Stimulated activated effector memory CD8-positive, alpha-beta T cell treated with anti-CD3 and anti-CD28 coated beads, Interleukin-12 subunit alpha, Interleukin-12 subunit beta, amount 100 ng/mL, for 72 hours (primary cell): ENCODE measurements around the gene IRF2BP1.
A peak's percentile ranks its signal among the peaks of the same experiment; 100 is the strongest.

ENCODE experiments used
- ATAC-seq: fragments of 150-1000 bp; cut with Tn5 transposase; 2 replicates; pipeline ENCODE4 v1.10.0; 2021
- DNase-seq, 2 donors: peaks; one replicate each; pipeline ENCODE4 v3.0.0; 2021 to 2022; ENCODE audit warnings: low spot score in 2 of 2
- H3K27ac Mint-ChIP-seq: one replicate; pipeline ENCODE4 v1.8.0; 2022; ENCODE audit warnings: mild to moderate bottlenecking, mixed read lengths
- H3K36me3 Mint-ChIP-seq: one replicate; pipeline ENCODE4 v1.8.0; 2022; ENCODE audit warnings: mild to moderate bottlenecking, mixed read lengths
- H3K4me1 Mint-ChIP-seq: one replicate; pipeline ENCODE4 v1.8.0; 2022; ENCODE audit warnings: mixed read lengths
- H3K4me3 Mint-ChIP-seq: one replicate; pipeline ENCODE4 v1.8.0; 2022; ENCODE audit warnings: mild to moderate bottlenecking, mixed read lengths
- H3K9me3 Mint-ChIP-seq: one replicate; pipeline ENCODE4 v1.8.0; 2022; ENCODE audit warnings: mixed read lengths

The IRF2BP1 gene

GRCh38 chr19:45885556-45886426 is at the start of gene IRF2BP1:
Gene IRF2BP1 (minus strand): TSS chr19:45886141. CDS start chr19:45885774, 367 bp downstream.
- peak; percentile 83 for ATAC-seq
- peak within 1 kb of the TSS; percentile 94 for H3K27ac Mint-ChIP-seq
- H3K4me1 Mint-ChIP-seq = peaks cover 38% of the 10 kb centered on the region
- H3K36me3 Mint-ChIP-seq = peaks cover 26% of the 10 kb centered on the region
- peak within 1 kb of the TSS; percentile 87 for H3K4me3 Mint-ChIP-seq
- peak; percentile 81 to 96 for DNase-seq
- H3K9me3 Mint-ChIP-seq = no peaks in the 10 kb centered on the region

GRCh38 chr19:45935267-45935666 is 49.3 kb upstream of the IRF2BP1 start:
- Mint-ChIP-seq H3K4me3 (no peak overlapping the region), H3K4me1 (no peaks in the 10 kb centered on the region), H3K9me3 (no peaks in the 10 kb centered on the region), H3K36me3 (no peaks in the 10 kb centered on the region), H3K27ac (no peak overlapping the region)
- DNase-seq (no peak), ATAC-seq (no peak)

- Mint-ChIP-seq H3K27ac (no peak overlapping the region), H3K9me3 (no peaks in the 10 kb centered on the region), H3K4me1 (no peaks in the 10 kb centered on the region), H3K36me3 (no peaks in the 10 kb centered on the region), H3K4me3 (no peak overlapping the region)
- DNase-seq = no peak
- ATAC-seq = no peak
Observed at GRCh38 chr19:45934551-45935230, 48.8 kb upstream of the IRF2BP1 start.

- Mint-ChIP-seq H3K27ac (no peak overlapping the region), H3K9me3 (no peaks in the 10 kb centered on the region), H3K36me3 (no peaks in the 10 kb centered on the region), H3K4me3 (no peak overlapping the region), H3K4me1 (no peaks in the 10 kb centered on the region)
- ATAC-seq = no peak
- DNase-seq = no peak
Observed at GRCh38 chr19:45933759-45934158, 47.8 kb upstream of the IRF2BP1 start.

GRCh38 chr19:45931055-45931454 is 45.1 kb upstream of the IRF2BP1 start:
- ATAC-seq = no peak
- H3K27ac Mint-ChIP-seq = no peak overlapping the region
- no peak for DNase-seq
- peaks cover 7% of the 10 kb centered on the region for H3K36me3 Mint-ChIP-seq
- no peaks in the 10 kb centered on the region for H3K9me3 Mint-ChIP-seq
- peaks cover 17% of the 10 kb centered on the region for H3K4me1 Mint-ChIP-seq
- H3K4me3 Mint-ChIP-seq = no peak overlapping the region

GRCh38 chr19:45929247-45929646 is 43.3 kb upstream of the IRF2BP1 start:
- H3K4me3 Mint-ChIP-seq = no peak overlapping the region
- H3K4me1 Mint-ChIP-seq = peaks cover 17% of the 10 kb centered on the region
- DNase-seq (no peak), ATAC-seq (no peak)
- no peak overlapping the region for H3K27ac Mint-ChIP-seq
- no peaks in the 10 kb centered on the region for H3K9me3 Mint-ChIP-seq
- H3K36me3 Mint-ChIP-seq = peaks cover 7% of the 10 kb centered on the region

GRCh38 chr19:45927565-45928261 is 41.8 kb upstream of the IRF2BP1 start:
- peaks cover 17% of the 10 kb centered on the region for H3K4me1 Mint-ChIP-seq
- DNase-seq = peak; percentile 73 to 93
- H3K4me3 Mint-ChIP-seq = peak overlapping the region; percentile 61
- H3K27ac Mint-ChIP-seq = peak overlapping the region; percentile 71
- peak; percentile 95 for ATAC-seq
- peaks cover 7% of the 10 kb centered on the region for H3K36me3 Mint-ChIP-seq
- H3K9me3 Mint-ChIP-seq = no peaks in the 10 kb centered on the region

GRCh38 chr19:45924891-45925447 is 39.0 kb upstream of the IRF2BP1 start:
- Mint-ChIP-seq H3K9me3 (no peaks in the 10 kb centered on the region), H3K36me3 (peaks cover 7% of the 10 kb centered on the region)
- no peak for ATAC-seq

GRCh38 chr19:45922281-45922680 is 36.3 kb upstream of the IRF2BP1 start:
- DNase-seq (peak in 1 of 2 donors; percentile 62), ATAC-seq (peak; percentile 19)
- Mint-ChIP-seq H3K4me3 (no peak overlapping the region), H3K36me3 (peaks cover 7% of the 10 kb centered on the region), H3K27ac (no peak overlapping the region), H3K9me3 (no peaks in the 10 kb centered on the region), H3K4me1 (peaks cover 19% of the 10 kb centered on the region)

More at GRCh38 chr19:45924891-45925447, 39.0 kb upstream of the IRF2BP1 start:
- Mint-ChIP-seq H3K4me1 (peaks cover 23% of the 10 kb centered on the region), H3K27ac (no peak overlapping the region), H3K4me3 (no peak overlapping the region)
- no peak for DNase-seq

GRCh38 chr19:45920458-45920857 is 34.5 kb upstream of the IRF2BP1 start:
- Mint-ChIP-seq H3K4me1 (peaks cover 19% of the 10 kb centered on the region), H3K27ac (no peak overlapping the region), H3K4me3 (no peak overlapping the region), H3K36me3 (peaks cover 5% of the 10 kb centered on the region), H3K9me3 (no peaks in the 10 kb centered on the region)
- DNase-seq = no peak
- peak; percentile 54 for ATAC-seq

- ATAC-seq (no peak), DNase-seq (no peak)
- Mint-ChIP-seq H3K4me1 (peaks cover 19% of the 10 kb centered on the region), H3K27ac (no peak overlapping the region), H3K9me3 (no peaks in the 10 kb centered on the region), H3K36me3 (peaks cover 5% of the 10 kb centered on the region), H3K4me3 (no peak overlapping the region)
Observed at GRCh38 chr19:45919678-45920077, 33.7 kb upstream of the IRF2BP1 start.

GRCh38 chr19:45918721-45919120 is 32.8 kb upstream of the IRF2BP1 start:
- ATAC-seq = peak; percentile 72
- H3K4me3 Mint-ChIP-seq = peak overlapping the region; percentile 16
- H3K36me3 Mint-ChIP-seq = peaks cover 5% of the 10 kb centered on the region
- no peak for DNase-seq
- no peaks in the 10 kb centered on the region for H3K9me3 Mint-ChIP-seq
- H3K27ac Mint-ChIP-seq = peak overlapping the region; percentile 37
- H3K4me1 Mint-ChIP-seq = peaks cover 19% of the 10 kb centered on the region

GRCh38 chr19:45917421-45918091 is 31.6 kb upstream of the IRF2BP1 start:
- Mint-ChIP-seq H3K9me3 (no peaks in the 10 kb centered on the region), H3K27ac (peak overlapping the region; percentile 43), H3K36me3 (peaks cover 5% of the 10 kb centered on the region), H3K4me3 (no peak overlapping the region), H3K4me1 (peaks cover 19% of the 10 kb centered on the region)
- peak; percentile 86 for ATAC-seq
- no peak for DNase-seq

- peaks cover 6% of the 10 kb centered on the region for H3K4me1 Mint-ChIP-seq
- DNase-seq (no peak), ATAC-seq (no peak)
- no peak within 1 kb of the TSS for H3K27ac Mint-ChIP-seq
- no peaks in the 10 kb centered on the region for H3K9me3 Mint-ChIP-seq
- H3K4me3 Mint-ChIP-seq = no peak within 1 kb of the TSS
- peaks cover 5% of the 10 kb centered on the region for H3K36me3 Mint-ChIP-seq
Observed at GRCh38 chr19:45913874-45914830, 28.2 kb upstream of the IRF2BP1 start, which contains the start of gene NANOS2. Gene NANOS2 (minus strand): TSS chr19:45914778. CDS start chr19:45914693, 85 bp downstream.
